Stimulated activated naive B cell treated with anti-CD40 and anti-IgM and Interleukin-4, amounts not matched to agents 10 μg/mL and 1 μg/mL and 100 μg/mL, for 72 hours (primary cell): ENCODE measurements around the gene CAPN14.

Experiments
- ATAC-seq, 2 donors: fragments of 150-1000 bp; cut with Tn5 transposase; replicated peaks; 2 replicates each; pipeline ENCODE4 v1.10.0; 2021; ENCODE audit warnings: moderate library complexity in 1 of 2
- DNase-seq: peaks from one replicate; pipeline ENCODE4 v3.0.0; 2021
- H3K27ac Mint-ChIP-seq: one replicate; pipeline ENCODE4 v1.8.0; 2022; ENCODE audit warnings: mild to moderate bottlenecking, mixed read lengths
- H3K27me3 Mint-ChIP-seq, 2 donors: one replicate each; pipeline ENCODE4 v1.8.0; 2022; ENCODE audit warnings: mixed read lengths in 2 of 2
- H3K36me3 Mint-ChIP-seq, 2 donors: one replicate each; pipeline ENCODE4 v1.8.0; 2022; ENCODE audit warnings: mixed read lengths in 2 of 2, mild to moderate bottlenecking in 1 of 2
- H3K4me1 Mint-ChIP-seq, 2 donors: one replicate each; pipeline ENCODE4 v1.8.0; 2022; ENCODE audit warnings: mixed read lengths in 2 of 2, mild to moderate bottlenecking in 1 of 2
- H3K4me3 Mint-ChIP-seq, 2 donors: one replicate each; pipeline ENCODE4 v1.8.0; 2022; ENCODE audit warnings: mild to moderate bottlenecking in 2 of 2, mixed read lengths in 2 of 2, moderate library complexity in 1 of 2
- H3K9me3 Mint-ChIP-seq, 2 donors: one replicate each; pipeline ENCODE4 v1.8.0; 2022; ENCODE audit warnings: mixed read lengths in 2 of 2, mild to moderate bottlenecking in 1 of 2

Gene CAPN14

GRCh38 chr2:31125918-31126695 lies 91.2 kb downstream of the CAPN14 start:
- Mint-ChIP-seq H3K9me3 (no peaks in the 10 kb centered on the region), H3K36me3 (no peaks in the 10 kb centered on the region), H3K27me3 (no peaks in the 10 kb centered on the region)

GRCh38 chr2:31124904-31125303 lies 92.4 kb downstream of the CAPN14 start:
- ATAC-seq (no peak), DNase-seq (no peak)
- no peaks in the 10 kb centered on the region for H3K36me3 Mint-ChIP-seq
- no peaks in the 10 kb centered on the region for H3K9me3 Mint-ChIP-seq
- H3K4me1 Mint-ChIP-seq, result no peaks in the 10 kb centered on the region
- H3K27ac Mint-ChIP-seq, result no peak overlapping the region
- H3K27me3 Mint-ChIP-seq, result no peaks in the 10 kb centered on the region
- H3K4me3 Mint-ChIP-seq, result no peak overlapping the region

More at GRCh38 chr2:31125918-31126695, 91.2 kb downstream of the CAPN14 start:
- Mint-ChIP-seq H3K27ac (peak overlapping the region; percentile 25), H3K4me3 (no peak overlapping the region), H3K4me1 (peaks cover 0 to 3% of the 10 kb centered on the region in 2 donors)
- ATAC-seq, result no peak
- no peak for DNase-seq
